HEK293 (cell line): ENCODE measurements around the gene CCDC85A.

ENCODE experiments used
- CTCF ChIA-PET: fragments of 350-600 bp; formaldehyde crosslinking; extraction: SDS; loops from one replicate; lab custom pipeline; 2021; ENCODE audit warnings: antibody characterized with exemption; lab: Yijun Ruan, JAX
- POLR2A ChIA-PET: fragments of 300-600 bp; formaldehyde crosslinking; extraction: SDS; loops from one replicate; lab custom pipeline; 2020; ENCODE audit warnings: antibody characterized with exemption, inconsistent platforms; lab: Yijun Ruan, JAX
- H3K27ac ChIP-seq: fragments of 200-500 bp; sonication (Bioruptor generic); 2 replicates; pipeline ENCODE4 v1.5.1; 2014; ENCODE audit warnings: low read depth, low read length, control low read depth, inconsistent platforms; ENCODE audit errors: extremely low read depth
- H3K36me3 ChIP-seq, 2 experiments: fragments of 200-500 bp in 1 of 2; sonication (Bioruptor generic) in 1 of 2; 1 replicate in 1 of 2; 2 replicates in 1 of 2; pipeline ENCODE4 v1.5.1; 2014 to 2017; ENCODE audit warnings: inconsistent platforms in 2 of 2, low read length in 2 of 2; ENCODE audit not compliant: control insufficient read depth in 2 of 2, insufficient read depth in 1 of 2
- H3K4me1 ChIP-seq: fragments of 200-500 bp; sonication (Bioruptor generic); 2 replicates; pipeline ENCODE4 v1.5.1; 2014; ENCODE audit warnings: mild to moderate bottlenecking, low read length, inconsistent platforms; ENCODE audit not compliant: control insufficient read depth, insufficient read depth
- H3K4me3 ChIP-seq: 2 replicates; pipeline ENCODE4 v1.5.1; 2011; ENCODE audit warnings: low read depth, mild to moderate bottlenecking, control low read depth, low read length, moderate library complexity
- H3K9me3 ChIP-seq: fragments of 200-500 bp; sonication (Bioruptor generic); 2 replicates; pipeline ENCODE4 v1.5.1; 2014; ENCODE audit warnings: low read depth, low read length, inconsistent platforms; ENCODE audit not compliant: control insufficient read depth, insufficient read depth
- KLF10 ChIP-seq: fragments of 450-650 bp; IDR thresholded peaks from 2 replicates; pipeline ENCODE4 v1.5.1; 2018; ENCODE audit warnings: missing biosample characterization, mild to moderate bottlenecking, missing genetic modification characterization
- KLF16 ChIP-seq: fragments of 450-650 bp; formaldehyde crosslinking; IDR thresholded peaks from 2 replicates; pipeline ENCODE4 v1.5.1; 2017; ENCODE audit warnings: missing biosample characterization, missing genetic modification characterization
- PRDM10 ChIP-seq: fragments of 450-650 bp; formaldehyde crosslinking; IDR thresholded peaks from 2 replicates; pipeline ENCODE4 v1.5.1; 2016; ENCODE audit warnings: missing biosample characterization, missing genetic modification characterization
- ZBTB49 ChIP-seq: fragments of 450-650 bp; formaldehyde crosslinking; IDR thresholded peaks from 2 replicates; pipeline ENCODE4 v1.5.1; 2016; ENCODE audit warnings: missing biosample characterization, missing genetic modification characterization, low read depth
- ZEB2 ChIP-seq: fragments of 450-650 bp; formaldehyde crosslinking; IDR thresholded peaks from 2 replicates; pipeline ENCODE4 v1.5.1; 2016; ENCODE audit warnings: missing biosample characterization, missing genetic modification characterization
- ZFP41 ChIP-seq: fragments of 450-650 bp; formaldehyde crosslinking; IDR thresholded peaks from 2 replicates; pipeline ENCODE4 v1.5.1; 2016; ENCODE audit warnings: missing biosample characterization, missing genetic modification characterization, borderline replicate concordance
- ZNF114 ChIP-seq: fragments of 450-650 bp; formaldehyde crosslinking; IDR thresholded peaks from 2 replicates; pipeline ENCODE4 v1.5.0; 2017; ENCODE audit warnings: missing biosample characterization, missing genetic modification characterization
- ZNF132 ChIP-seq: fragments of 450-650 bp; formaldehyde crosslinking; IDR thresholded peaks from 2 replicates; pipeline ENCODE4 v1.5.1; 2017; ENCODE audit warnings: missing biosample characterization, missing genetic modification characterization, borderline replicate concordance
- ZNF16 ChIP-seq: fragments of 450-650 bp; formaldehyde crosslinking; IDR thresholded peaks from 2 replicates; pipeline ENCODE4 v1.5.1; 2016; ENCODE audit warnings: low read depth, missing biosample characterization, missing genetic modification characterization
- ZNF174 ChIP-seq: fragments of 450-650 bp; formaldehyde crosslinking; IDR thresholded peaks from 2 replicates; pipeline ENCODE4 v1.5.0; 2017; ENCODE audit warnings: missing biosample characterization, mild to moderate bottlenecking, missing genetic modification characterization
- ZNF184 ChIP-seq: fragments of 450-650 bp; IDR thresholded peaks from 2 replicates; pipeline ENCODE4 v1.5.1; 2018; ENCODE audit warnings: missing biosample characterization, mild to moderate bottlenecking, missing genetic modification characterization
- ZNF2 ChIP-seq: fragments of 450-650 bp; formaldehyde crosslinking; IDR thresholded peaks from 2 replicates; pipeline ENCODE4 v1.5.1; 2016; ENCODE audit warnings: missing biosample characterization, missing genetic modification characterization
- ZNF302 ChIP-seq: fragments of 450-650 bp; formaldehyde crosslinking; IDR thresholded peaks from 2 replicates; pipeline ENCODE4 v1.5.1; 2016; ENCODE audit warnings: missing biosample characterization, missing genetic modification characterization, low read depth
- ZNF311 ChIP-seq: fragments of 450-650 bp; formaldehyde crosslinking; IDR thresholded peaks from 2 replicates; pipeline ENCODE4 v1.5.1; 2017; ENCODE audit warnings: missing biosample characterization, missing genetic modification characterization, borderline replicate concordance
- ZNF391 ChIP-seq: fragments of 450-650 bp; formaldehyde crosslinking; IDR thresholded peaks from 2 replicates; pipeline ENCODE4 v1.5.1; 2016; ENCODE audit warnings: low read depth, missing biosample characterization, missing genetic modification characterization, borderline replicate concordance
- ZNF433 ChIP-seq: fragments of 450-650 bp; formaldehyde crosslinking; IDR thresholded peaks from 2 replicates; pipeline ENCODE4 v1.5.1; 2016; ENCODE audit warnings: missing biosample characterization, missing genetic modification characterization, low read depth
- ZNF558 ChIP-seq: fragments of 450-650 bp; formaldehyde crosslinking; IDR thresholded peaks from 2 replicates; pipeline ENCODE4 v1.5.1; 2016; ENCODE audit warnings: missing biosample characterization, missing genetic modification characterization
- ZNF626 ChIP-seq: fragments of 450-650 bp; sonication (Bioruptor Pico); formaldehyde crosslinking; IDR thresholded peaks from 2 replicates; pipeline ENCODE4 v1.5.1; 2018; ENCODE audit warnings: missing biosample characterization, missing genetic modification characterization, inconsistent platforms
- ZNF785 ChIP-seq: fragments of 450-650 bp; formaldehyde crosslinking; IDR thresholded peaks from 2 replicates; pipeline ENCODE4 v1.5.1; 2016; ENCODE audit warnings: missing biosample characterization, missing genetic modification characterization
- ZNF791 ChIP-seq: fragments of 450-650 bp; formaldehyde crosslinking; IDR thresholded peaks from 2 replicates; pipeline ENCODE4 v1.5.1; 2016; ENCODE audit warnings: missing biosample characterization, missing genetic modification characterization
- TF ChIP-seq, protein P1 (sequence below): fragments of 450-650 bp; formaldehyde crosslinking; IDR thresholded peaks from 2 replicates; pipeline ENCODE4 v1.5.1; 2017; ENCODE audit warnings: missing biosample characterization, missing genetic modification characterization
- TF ChIP-seq, protein P2 (sequence below): fragments of 450-650 bp; formaldehyde crosslinking; IDR thresholded peaks from 2 replicates; pipeline ENCODE4 v1.5.1; 2016; ENCODE audit warnings: missing biosample characterization, missing genetic modification characterization
- TF ChIP-seq, protein P3 (sequence below): IDR thresholded peaks from 2 replicates; pipeline ENCODE4 v1.6.1; 2011; ENCODE audit warnings: mild to moderate bottlenecking, low read depth, low read length, borderline replicate concordance
- TF ChIP-seq, protein P4 (sequence below): fragments of 450-650 bp; formaldehyde crosslinking; IDR thresholded peaks from 2 replicates; pipeline ENCODE4 v1.5.1; 2016; ENCODE audit warnings: missing biosample characterization, missing genetic modification characterization

Gene CCDC85A

DNA sequence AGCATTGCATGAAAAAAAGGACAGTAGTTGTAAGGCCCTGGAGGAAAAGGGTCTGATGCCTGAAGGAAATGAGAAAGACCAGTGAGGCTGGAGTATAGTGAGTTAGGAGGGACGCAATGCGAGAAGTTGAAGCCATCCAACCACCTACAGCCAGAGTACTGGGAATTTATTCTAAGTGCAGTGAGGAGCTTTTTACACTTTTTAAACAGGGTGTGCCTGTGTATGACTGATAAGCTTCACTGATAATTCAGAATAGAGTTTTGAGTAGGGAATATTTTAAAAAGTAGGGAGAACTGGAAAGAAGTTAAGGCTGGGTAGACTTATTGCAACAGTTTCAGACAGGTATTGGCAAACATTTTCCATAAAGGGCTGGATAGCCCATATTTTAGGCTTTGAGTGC lies 35.9 kb upstream of the CCDC85A start (continued):
- TF ChIP-seq ZBTB49 (tag by site-specific recombination): no peak

GRCh38 chr2:56148825-56149224 lies 35.0 kb upstream of the CCDC85A start:
- POLR2A ChIA-PET: no interaction called here
- CTCF ChIA-PET: no interaction called here
- H3K9me3 ChIP-seq: no peaks in the 10 kb centered on the region

GRCh38 chr2:56151841-56152240 lies 31.9 kb upstream of the CCDC85A start:
- Histone ChIP-seq H3K4me3 (no peak overlapping the region), H3K27ac (no peak overlapping the region), H3K9me3 (no peaks in the 10 kb centered on the region), H3K36me3 (no peaks in the 10 kb centered on the region), H3K4me1 (no peaks in the 10 kb centered on the region)
- POLR2A ChIA-PET: no interaction called here
- CTCF ChIA-PET: no interaction called here
- TF ChIP-seq KLF10 (no peak), ZNF16 (tag by site-specific recombination) (no peak), ZNF785 (tag by site-specific recombination) (no peak), PRDM10 (no peak), ZNF791 (tag by site-specific recombination) (no peak), ZNF174 (tag by site-specific recombination) (no peak), ZNF391 (no peak), ZNF132 (tag by site-specific recombination) (no peak), ZNF184 (tag by site-specific recombination) (no peak), ZNF2 (tag by site-specific recombination) (no peak), KLF16 (no peak)
- TF ChIP-seq, protein P1, sequence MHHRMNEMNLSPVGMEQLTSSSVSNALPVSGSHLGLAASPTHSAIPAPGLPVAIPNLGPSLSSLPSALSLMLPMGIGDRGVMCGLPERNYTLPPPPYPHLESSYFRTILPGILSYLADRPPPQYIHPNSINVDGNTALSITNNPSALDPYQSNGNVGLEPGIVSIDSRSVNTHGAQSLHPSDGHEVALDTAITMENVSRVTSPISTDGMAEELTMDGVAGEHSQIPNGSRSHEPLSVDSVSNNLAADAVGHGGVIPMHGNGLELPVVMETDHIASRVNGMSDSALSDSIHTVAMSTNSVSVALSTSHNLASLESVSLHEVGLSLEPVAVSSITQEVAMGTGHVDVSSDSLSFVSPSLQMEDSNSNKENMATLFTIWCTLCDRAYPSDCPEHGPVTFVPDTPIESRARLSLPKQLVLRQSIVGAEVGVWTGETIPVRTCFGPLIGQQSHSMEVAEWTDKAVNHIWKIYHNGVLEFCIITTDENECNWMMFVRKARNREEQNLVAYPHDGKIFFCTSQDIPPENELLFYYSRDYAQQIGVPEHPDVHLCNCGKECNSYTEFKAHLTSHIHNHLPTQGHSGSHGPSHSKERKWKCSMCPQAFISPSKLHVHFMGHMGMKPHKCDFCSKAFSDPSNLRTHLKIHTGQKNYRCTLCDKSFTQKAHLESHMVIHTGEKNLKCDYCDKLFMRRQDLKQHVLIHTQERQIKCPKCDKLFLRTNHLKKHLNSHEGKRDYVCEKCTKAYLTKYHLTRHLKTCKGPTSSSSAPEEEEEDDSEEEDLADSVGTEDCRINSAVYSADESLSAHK (tag by site-specific recombination): no peak
- TF ChIP-seq, protein P2, sequence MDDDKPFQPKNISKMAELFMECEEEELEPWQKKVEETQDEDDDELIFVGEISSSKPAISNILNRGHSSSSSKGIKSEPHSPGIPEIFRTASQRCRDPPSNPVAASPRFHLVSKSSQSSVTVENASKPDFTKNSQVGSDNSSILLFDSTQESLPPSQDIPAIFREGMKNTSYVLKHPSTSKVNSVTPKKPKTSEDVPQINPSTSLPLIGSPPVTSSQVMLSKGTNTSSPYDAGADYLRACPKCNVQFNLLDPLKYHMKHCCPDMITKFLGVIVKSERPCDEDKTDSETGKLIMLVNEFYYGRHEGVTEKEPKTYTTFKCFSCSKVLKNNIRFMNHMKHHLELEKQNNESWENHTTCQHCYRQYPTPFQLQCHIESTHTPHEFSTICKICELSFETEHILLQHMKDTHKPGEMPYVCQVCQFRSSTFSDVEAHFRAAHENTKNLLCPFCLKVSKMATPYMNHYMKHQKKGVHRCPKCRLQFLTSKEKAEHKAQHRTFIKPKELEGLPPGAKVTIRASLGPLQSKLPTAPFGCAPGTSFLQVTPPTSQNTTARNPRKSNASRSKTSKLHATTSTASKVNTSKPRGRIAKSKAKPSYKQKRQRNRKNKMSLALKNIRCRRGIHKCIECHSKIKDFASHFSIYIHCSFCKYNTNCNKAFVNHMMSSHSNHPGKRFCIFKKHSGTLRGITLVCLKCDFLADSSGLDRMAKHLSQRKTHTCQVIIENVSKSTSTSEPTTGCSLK (tag by site-specific recombination): no peak

More at GRCh38 chr2:56148825-56149224, 35.0 kb upstream of the CCDC85A start:
- Histone ChIP-seq H3K4me3 (no peak overlapping the region), H3K36me3 (no peaks in the 10 kb centered on the region), H3K4me1 (no peaks in the 10 kb centered on the region), H3K27ac (no peak overlapping the region)
- TF ChIP-seq ZNF311 (tag by site-specific recombination): no peak
- TF ChIP-seq, protein P3, sequence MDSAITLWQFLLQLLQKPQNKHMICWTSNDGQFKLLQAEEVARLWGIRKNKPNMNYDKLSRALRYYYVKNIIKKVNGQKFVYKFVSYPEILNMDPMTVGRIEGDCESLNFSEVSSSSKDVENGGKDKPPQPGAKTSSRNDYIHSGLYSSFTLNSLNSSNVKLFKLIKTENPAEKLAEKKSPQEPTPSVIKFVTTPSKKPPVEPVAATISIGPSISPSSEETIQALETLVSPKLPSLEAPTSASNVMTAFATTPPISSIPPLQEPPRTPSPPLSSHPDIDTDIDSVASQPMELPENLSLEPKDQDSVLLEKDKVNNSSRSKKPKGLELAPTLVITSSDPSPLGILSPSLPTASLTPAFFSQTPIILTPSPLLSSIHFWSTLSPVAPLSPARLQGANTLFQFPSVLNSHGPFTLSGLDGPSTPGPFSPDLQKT: no peak
- TF ChIP-seq ZNF626: no peak
- TF ChIP-seq ZFP41 (tag by site-specific recombination): no peak
- no peak for TF ChIP-seq ZNF558 (tag by site-specific recombination)
- TF ChIP-seq ZNF114 (tag by site-specific recombination): no peak
- no peak for TF ChIP-seq ZNF302 (tag by site-specific recombination)
- TF ChIP-seq ZEB2 (tag by site-specific recombination): no peak
- TF ChIP-seq, protein P4, sequence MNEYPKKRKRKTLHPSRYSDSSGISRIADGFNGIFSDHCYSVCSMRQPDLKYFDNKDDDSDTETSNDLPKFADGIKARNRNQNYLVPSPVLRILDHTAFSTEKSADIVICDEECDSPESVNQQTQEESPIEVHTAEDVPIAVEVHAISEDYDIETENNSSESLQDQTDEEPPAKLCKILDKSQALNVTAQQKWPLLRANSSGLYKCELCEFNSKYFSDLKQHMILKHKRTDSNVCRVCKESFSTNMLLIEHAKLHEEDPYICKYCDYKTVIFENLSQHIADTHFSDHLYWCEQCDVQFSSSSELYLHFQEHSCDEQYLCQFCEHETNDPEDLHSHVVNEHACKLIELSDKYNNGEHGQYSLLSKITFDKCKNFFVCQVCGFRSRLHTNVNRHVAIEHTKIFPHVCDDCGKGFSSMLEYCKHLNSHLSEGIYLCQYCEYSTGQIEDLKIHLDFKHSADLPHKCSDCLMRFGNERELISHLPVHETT (tag by site-specific recombination): no peak
- TF ChIP-seq ZNF785 (tag by site-specific recombination): no peak
- TF ChIP-seq ZNF433 (tag by site-specific recombination): no peak
